MM.1S (cell line): ENCODE data around the gene PEAR1.

Experiments used
- DNase-seq: peaks from one replicate; pipeline ENCODE4 v3.0.0-alpha.2; 2015
- H2AFZ ChIP-seq: fragments of 300-600 bp; sonication (generic); 2 replicates; pipeline ENCODE4 v1.6.0; 2016; ENCODE audit warnings: antibody characterized with exemption, low read length
- H3F3A ChIP-seq: fragments of 300-600 bp; sonication (generic); 2 replicates; pipeline ENCODE4 v1.6.1; 2016; ENCODE audit warnings: mild to moderate bottlenecking, antibody characterized with exemption, low read length, moderate library complexity, mixed read lengths; ENCODE audit not compliant: insufficient read depth
- H3K27ac ChIP-seq: fragments of 300-600 bp; sonication (generic); 2 replicates; pipeline ENCODE4 v1.5.1; 2016; ENCODE audit warnings: mild to moderate bottlenecking, low read length
- H3K27me3 ChIP-seq: fragments of 300-600 bp; sonication (generic); replicated peaks from 2 replicates; pipeline ENCODE4 v1.6.0; 2016; ENCODE audit warnings: low read length; ENCODE audit not compliant: insufficient read depth
- H3K36me3 ChIP-seq: fragments of 300-600 bp; sonication (generic); replicated peaks from 2 replicates; pipeline ENCODE4 v1.6.1; 2016; ENCODE audit warnings: mild to moderate bottlenecking, low read length, mixed read lengths; ENCODE audit not compliant: insufficient read depth
- H3K4me1 ChIP-seq: fragments of 300-600 bp; sonication (generic); 2 replicates; pipeline ENCODE4 v1.6.1; 2016; ENCODE audit warnings: low read length, mixed read lengths
- H3K4me2 ChIP-seq: fragments of 300-600 bp; sonication (generic); 2 replicates; pipeline ENCODE4 v1.6.0; 2016; ENCODE audit warnings: low read depth, low read length
- H3K4me3 ChIP-seq: fragments of 300-600 bp; sonication (generic); 2 replicates; pipeline ENCODE4 v1.5.1; 2016; ENCODE audit warnings: low read length, mixed read lengths
- H3K79me2 ChIP-seq: fragments of 300-600 bp; sonication (generic); 2 replicates; pipeline ENCODE4 v1.6.1; 2016; ENCODE audit warnings: mixed run types, low read length, mixed read lengths
- H3K9ac ChIP-seq: fragments of 300-600 bp; sonication (generic); 2 replicates; pipeline ENCODE4 v1.6.1; 2016; ENCODE audit warnings: low read length, mixed read lengths
- H3K9me2 ChIP-seq: fragments of 300-600 bp; sonication (generic); replicated peaks from 2 replicates; pipeline ENCODE4 v1.6.1; 2016; ENCODE audit warnings: mild to moderate bottlenecking, low read length, mixed read lengths; ENCODE audit not compliant: insufficient read depth
- H3K9me3 ChIP-seq: fragments of 300-600 bp; sonication (generic); replicated peaks from 2 replicates; pipeline ENCODE4 v1.6.1; 2016; ENCODE audit warnings: mild to moderate bottlenecking, low read length, mixed read lengths; ENCODE audit not compliant: insufficient read depth
- H4K20me1 ChIP-seq: fragments of 300-600 bp; sonication (generic); 2 replicates; pipeline ENCODE4 v1.6.1; 2016; ENCODE audit warnings: mild to moderate bottlenecking, low read length, moderate library complexity, mixed read lengths; ENCODE audit not compliant: insufficient read depth
- CTCF ChIP-seq: fragments of 300-600 bp; sonication (generic); IDR thresholded peaks from 2 replicates; pipeline ENCODE4 v1.5.1; 2016; ENCODE audit warnings: antibody characterized with exemption, low read length, mixed read lengths
- EZH2 ChIP-seq: fragments of 300-600 bp; sonication (generic); optimal IDR thresholded peaks from 2 replicates; pipeline ENCODE3; 2017; ENCODE audit warnings: low read depth, mild to moderate bottlenecking, antibody characterized with exemption, low read length, mixed read lengths
- EZH2phosphoT487 ChIP-seq: fragments of 300-600 bp; sonication (generic); IDR thresholded peaks from 2 replicates; pipeline ENCODE4 v1.6.1; 2018; ENCODE audit warnings: antibody characterized with exemption, low read length

PEAR1 gene

GRCh38 chr1:156933136-156933535 lies 39.6 kb downstream of the PEAR1 start:
- Histone ChIP-seq H3K4me3 (no peak overlapping the region), H3K9ac (no peak overlapping the region), H3K4me2 (no peak overlapping the region), H3F3A (no peaks in the 10 kb centered on the region), H3K36me3 (no peaks in the 10 kb centered on the region), H3K9me2 (no peaks in the 10 kb centered on the region), H3K79me2 (no peaks in the 10 kb centered on the region), H2AFZ (no peak overlapping the region), H4K20me1 (no peaks in the 10 kb centered on the region), H3K4me1 (no peaks in the 10 kb centered on the region), H3K27ac (no peak overlapping the region), H3K27me3 (peaks cover 28% of the 10 kb centered on the region), H3K9me3 (no peaks in the 10 kb centered on the region)
- DNase-seq: no peak
- no peak for TF ChIP-seq EZH2phosphoT487

- Histone ChIP-seq H3K9ac (no peak overlapping the region), H4K20me1 (no peaks in the 10 kb centered on the region), H2AFZ (no peak overlapping the region), H3K4me1 (no peaks in the 10 kb centered on the region), H3K79me2 (no peaks in the 10 kb centered on the region), H3F3A (no peaks in the 10 kb centered on the region), H3K27me3 (peaks cover 7% of the 10 kb centered on the region; the same call in 1 of the 2 replicates), H3K9me3 (no peaks in the 10 kb centered on the region), H3K36me3 (no peaks in the 10 kb centered on the region), H3K9me2 (no peaks in the 10 kb centered on the region), H3K4me2 (no peak overlapping the region), H3K4me3 (no peak overlapping the region), H3K27ac (no peak overlapping the region)
- no peak for TF ChIP-seq CTCF
- no peak for TF ChIP-seq EZH2phosphoT487
- no peak for TF ChIP-seq EZH2
- no peak for DNase-seq
These were observed 42.1 kb downstream of the PEAR1 start for GRCh38 chr1:156935505-156936128.

- no peak for TF ChIP-seq EZH2phosphoT487
- no peak for TF ChIP-seq EZH2
- no peak overlapping the region for H3K9ac ChIP-seq
- no peak overlapping the region for H3K4me2 ChIP-seq
- no peak for DNase-seq
- no peaks in the 10 kb centered on the region for H3K36me3 ChIP-seq
- no peaks in the 10 kb centered on the region for H4K20me1 ChIP-seq
- H3K27me3 ChIP-seq: 0 out of 2 replicates have a peak, but pooled peaks cover under 1% of the 10 kb centered on the region
- H3K27ac ChIP-seq: no peak overlapping the region
- no peaks in the 10 kb centered on the region for H3K9me3 ChIP-seq
- H3K9me2 ChIP-seq: no peaks in the 10 kb centered on the region
- H3K4me1 ChIP-seq: no peaks in the 10 kb centered on the region
- no peaks in the 10 kb centered on the region for H3F3A ChIP-seq
- no peak overlapping the region for H3K4me3 ChIP-seq
- H3K79me2 ChIP-seq: no peaks in the 10 kb centered on the region
- no peak overlapping the region for H2AFZ ChIP-seq
These were observed 42.7 kb downstream of the PEAR1 start for GRCh38 chr1:156936191-156936590.

- H4K20me1 ChIP-seq: no peaks in the 10 kb centered on the region
- H3K4me2 ChIP-seq: no peak overlapping the region
- no peaks in the 10 kb centered on the region for H3K4me1 ChIP-seq
- H3K9ac ChIP-seq: no peak overlapping the region
- H3K27ac ChIP-seq: no peak overlapping the region
- H3K79me2 ChIP-seq: no peaks in the 10 kb centered on the region
- H3K4me3 ChIP-seq: no peak overlapping the region
- TF ChIP-seq CTCF (no peak), EZH2phosphoT487 (no peak), EZH2 (no peak)
- H3F3A ChIP-seq: no peaks in the 10 kb centered on the region
- no peaks in the 10 kb centered on the region for H3K27me3 ChIP-seq
- no peaks in the 10 kb centered on the region for H3K36me3 ChIP-seq
- no peak overlapping the region for H2AFZ ChIP-seq
- no peaks in the 10 kb centered on the region for H3K9me3 ChIP-seq
- no peaks in the 10 kb centered on the region for H3K9me2 ChIP-seq
- no peak for DNase-seq
These were observed 43.3 kb downstream of the PEAR1 start for GRCh38 chr1:156936721-156937220.
